ENCODE results near the gene RFX2. TPM values are rescaled to one million over a fixed set of nuclear protein-coding genes. Genes with fewer than 3 reads are reported as not detected.

Gene RFX2
- total RNA-seq, 1 donor from 2014 or later, result 3.2 TPM

- no peaks in the 10 kb centered on the region for H3K9me3 Mint-ChIP-seq (ENCODE audit: unreplicated experiment)
- no peak overlapping the region for H2AFZ ChIP-seq (ENCODE audit: low read depth, low read length)
- H3K9me3 ChIP-seq (ENCODE audit: insufficient read depth, low read depth, low read length), result no peaks in the 10 kb centered on the region
- DNase-seq (ENCODE audit: low read depth) (no peak), FAIRE-seq (no peak)
- peaks cover 15% of the 10 kb centered on the region for H3K4me1 ChIP-seq (ENCODE audit: insufficient read depth, low read length)
- H3K9ac ChIP-seq (ENCODE audit: low read length), result no peak overlapping the region
- H3K27ac ChIP-seq (ENCODE audit: low read depth, low read length), result peak overlapping the region; percentile 29
- H3K27me3 ChIP-seq (ENCODE audit: insufficient read depth, low read length), result no peaks in the 10 kb centered on the region
- no peak overlapping the region for H3K4me3 Mint-ChIP-seq (ENCODE audit: unreplicated experiment)
- TF ChIP-seq CTCF (IDR thresholded peaks at IDR 0.05; ENCODE audit: insufficient read depth, low read depth, low read length) (no peak), EZH2 (IDR thresholded peaks at IDR 0.05; ENCODE audit: insufficient read depth, low read length) (no peak)
- no peak overlapping the region for H3K4me2 ChIP-seq (ENCODE audit: low read length)
- H3K4me3 ChIP-seq (ENCODE audit: insufficient read depth, low read depth, low read length), result no peak overlapping the region
- H4K20me1 ChIP-seq (ENCODE audit: insufficient read depth, low read length), result no peaks in the 10 kb centered on the region
- peaks cover 7% of the 10 kb centered on the region for H3K27me3 Mint-ChIP-seq (ENCODE audit: low read depth, unreplicated experiment)
- H3K36me3 ChIP-seq (ENCODE audit: insufficient read depth, low read length), result no peaks in the 10 kb centered on the region
- H3K27ac Mint-ChIP-seq (ENCODE audit: unreplicated experiment), result no peak overlapping the region
- H3K4me1 Mint-ChIP-seq (ENCODE audit: low read depth, unreplicated experiment), result peaks cover 8% of the 10 kb centered on the region
- peaks cover 10% of the 10 kb centered on the region for H3K79me2 ChIP-seq (ENCODE audit: insufficient read depth, low read length)
- H3K36me3 Mint-ChIP-seq (ENCODE audit: low read depth, unreplicated experiment), result no peaks in the 10 kb centered on the region
Observed at GRCh38 chr19:6103894-6104293, 6.4 kb downstream of the RFX2 start.

GRCh38 chr19:6103217-6103644 lies 7.1 kb downstream of the RFX2 start:
- H3K4me2 ChIP-seq (ENCODE audit: low read length), result peak overlapping the region; percentile 40
- Mint-ChIP-seq H3K27ac (ENCODE audit: unreplicated experiment) (no peak overlapping the region), H3K4me3 (ENCODE audit: unreplicated experiment) (no peak overlapping the region)

More at GRCh38 chr19:6103217-6103644, 7.1 kb downstream of the RFX2 start:
- H3K79me2 ChIP-seq (ENCODE audit: insufficient read depth, low read length), result peaks cover 10% of the 10 kb centered on the region
- H3K9me3 ChIP-seq (ENCODE audit: insufficient read depth, low read depth, low read length), result no peaks in the 10 kb centered on the region
- no peak overlapping the region for H3K4me3 ChIP-seq (ENCODE audit: insufficient read depth, low read depth, low read length)
- Mint-ChIP-seq H3K9me3 (ENCODE audit: unreplicated experiment) (no peaks in the 10 kb centered on the region), H3K27me3 (ENCODE audit: low read depth, unreplicated experiment) (peaks cover 11% of the 10 kb centered on the region), H3K4me1 (ENCODE audit: low read depth, unreplicated experiment) (peaks cover 2% of the 10 kb centered on the region), H3K36me3 (ENCODE audit: low read depth, unreplicated experiment) (no peaks in the 10 kb centered on the region)
- H3K36me3 ChIP-seq (ENCODE audit: insufficient read depth, low read length), result no peaks in the 10 kb centered on the region
- no peak overlapping the region for H3K9ac ChIP-seq (ENCODE audit: low read length)
- peak overlapping the region; percentile 29 for H3K27ac ChIP-seq (ENCODE audit: low read depth, low read length)
- FAIRE-seq, result peak; percentile 64
- no peaks in the 10 kb centered on the region for H4K20me1 ChIP-seq (ENCODE audit: insufficient read depth, low read length)
- H2AFZ ChIP-seq (ENCODE audit: low read depth, low read length), result no peak overlapping the region
- TF ChIP-seq CTCF (IDR thresholded peaks at IDR 0.05; ENCODE audit: insufficient read depth, low read depth, low read length) (no peak), EZH2 (IDR thresholded peaks at IDR 0.05; ENCODE audit: insufficient read depth, low read length) (no peak)
- DNase-seq (ENCODE audit: low read depth), result peak; percentile 90
- no peaks in the 10 kb centered on the region for H3K27me3 ChIP-seq (ENCODE audit: insufficient read depth, low read length)
- peaks cover 14% of the 10 kb centered on the region for H3K4me1 ChIP-seq (ENCODE audit: insufficient read depth, low read length)
